ENCODE measurements around the gene GPM6B. TPM values are rescaled to one million over a fixed set of nuclear protein-coding genes. Genes with fewer than 3 reads are reported as not detected.

Gene GPM6B
- total RNA-seq, 4 donors from 2014 or later: 2.4 to 7.4 (median 5.3) TPM

GRCh38 chrX:13855689-13856450 is 39.0 kb upstream of the GPM6B start:
- no peaks in the 10 kb centered on the region for H3K36me3 ChIP-seq
- H3K27me3 ChIP-seq: no peaks in the 10 kb centered on the region
- WGBS, 2 donors: 75% methylated on average over 1 of the region's 1 CpG; no CpG with 5 or more reads in 1 of the 2 donors
- intact Hi-C loops (cut with DNase I): no loop called here
- no peaks in the 10 kb centered on the region for H3K9me3 ChIP-seq
- H3K4me3 ChIP-seq: no peak overlapping the region
- H3K27ac ChIP-seq: no peak overlapping the region
- H3K4me1 ChIP-seq: peaks cover 0 to 3% (median 0%) of the 10 kb centered on the region in 3 donors
- DNase-seq: no peak
- TF ChIP-seq, protein P1, sequence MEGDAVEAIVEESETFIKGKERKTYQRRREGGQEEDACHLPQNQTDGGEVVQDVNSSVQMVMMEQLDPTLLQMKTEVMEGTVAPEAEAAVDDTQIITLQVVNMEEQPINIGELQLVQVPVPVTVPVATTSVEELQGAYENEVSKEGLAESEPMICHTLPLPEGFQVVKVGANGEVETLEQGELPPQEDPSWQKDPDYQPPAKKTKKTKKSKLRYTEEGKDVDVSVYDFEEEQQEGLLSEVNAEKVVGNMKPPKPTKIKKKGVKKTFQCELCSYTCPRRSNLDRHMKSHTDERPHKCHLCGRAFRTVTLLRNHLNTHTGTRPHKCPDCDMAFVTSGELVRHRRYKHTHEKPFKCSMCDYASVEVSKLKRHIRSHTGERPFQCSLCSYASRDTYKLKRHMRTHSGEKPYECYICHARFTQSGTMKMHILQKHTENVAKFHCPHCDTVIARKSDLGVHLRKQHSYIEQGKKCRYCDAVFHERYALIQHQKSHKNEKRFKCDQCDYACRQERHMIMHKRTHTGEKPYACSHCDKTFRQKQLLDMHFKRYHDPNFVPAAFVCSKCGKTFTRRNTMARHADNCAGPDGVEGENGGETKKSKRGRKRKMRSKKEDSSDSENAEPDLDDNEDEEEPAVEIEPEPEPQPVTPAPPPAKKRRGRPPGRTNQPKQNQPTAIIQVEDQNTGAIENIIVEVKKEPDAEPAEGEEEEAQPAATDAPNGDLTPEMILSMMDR (IDR thresholded peaks at IDR 0.05): no peak
- no peak for TF ChIP-seq POLR2A (IDR thresholded peaks at IDR 0.05)

- WGBS, 2 donors: 83% methylated on average over 2 of the region's 2 CpGs
- Histone ChIP-seq H3K9me3 (no peaks in the 10 kb centered on the region), H3K36me3 (no peaks in the 10 kb centered on the region), H3K27ac (no peak overlapping the region), H3K4me3 (no peak overlapping the region), H3K27me3 (no peaks in the 10 kb centered on the region), H3K4me1 (peaks cover 0 to 3% (median 0%) of the 10 kb centered on the region in 3 donors)
- no peak for DNase-seq
- intact Hi-C loops (cut with DNase I): no loop called here
- TF ChIP-seq POLR2A (IDR thresholded peaks at IDR 0.05): no peak
These were observed 37.1 kb upstream of the GPM6B start for GRCh38 chrX:13854003-13854402.

DNA sequence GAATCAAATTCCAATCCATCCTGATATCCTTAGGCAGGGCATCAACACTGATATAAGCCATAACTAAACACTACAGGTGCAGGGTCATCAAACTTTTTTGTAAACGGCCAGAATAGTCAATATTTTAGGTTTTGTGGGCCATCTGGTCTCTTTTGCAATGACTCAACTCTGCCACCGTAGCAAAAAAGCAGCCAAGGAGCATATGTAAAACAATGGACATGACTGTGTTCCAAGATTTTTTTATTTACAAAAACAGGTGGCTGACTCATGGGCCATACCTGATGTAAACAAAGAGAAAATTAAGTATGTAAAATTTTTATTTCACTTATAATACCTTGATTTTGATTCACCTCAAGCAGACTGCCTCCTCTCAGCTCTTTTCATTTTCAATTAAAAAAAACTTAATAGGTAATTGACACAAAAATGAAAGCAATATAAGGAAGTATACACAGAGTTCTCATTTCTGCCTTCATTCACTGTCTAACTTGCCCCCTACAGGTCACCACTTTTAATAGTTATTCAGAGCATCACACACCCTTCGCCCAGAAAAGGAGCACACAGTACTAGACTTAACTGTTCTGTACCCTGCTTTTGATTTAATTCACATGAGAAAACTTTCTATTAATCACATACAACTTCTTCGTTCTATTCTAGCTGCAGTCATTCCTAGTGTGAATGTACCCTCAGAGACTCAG is 35.3 kb upstream of the GPM6B start:
- DNase-seq: no peak
- H3K4me3 ChIP-seq: no peak overlapping the region
- H3K4me1 ChIP-seq: peaks cover 0 to 3% (median 0%) of the 10 kb centered on the region in 3 donors
- no peaks in the 10 kb centered on the region for H3K36me3 ChIP-seq
- TF ChIP-seq POLR2A (IDR thresholded peaks at IDR 0.05): no peak
- TF ChIP-seq, protein P1 (IDR thresholded peaks at IDR 0.05): no peak
- intact Hi-C loops (cut with DNase I): no loop called here
- H3K27me3 ChIP-seq: no peaks in the 10 kb centered on the region
- H3K9me3 ChIP-seq: no peaks in the 10 kb centered on the region
- no peak overlapping the region for H3K27ac ChIP-seq
- WGBS, 2 donors: 49 to 53% methylated on average over 4 of the region's 4 CpGs

DNA sequence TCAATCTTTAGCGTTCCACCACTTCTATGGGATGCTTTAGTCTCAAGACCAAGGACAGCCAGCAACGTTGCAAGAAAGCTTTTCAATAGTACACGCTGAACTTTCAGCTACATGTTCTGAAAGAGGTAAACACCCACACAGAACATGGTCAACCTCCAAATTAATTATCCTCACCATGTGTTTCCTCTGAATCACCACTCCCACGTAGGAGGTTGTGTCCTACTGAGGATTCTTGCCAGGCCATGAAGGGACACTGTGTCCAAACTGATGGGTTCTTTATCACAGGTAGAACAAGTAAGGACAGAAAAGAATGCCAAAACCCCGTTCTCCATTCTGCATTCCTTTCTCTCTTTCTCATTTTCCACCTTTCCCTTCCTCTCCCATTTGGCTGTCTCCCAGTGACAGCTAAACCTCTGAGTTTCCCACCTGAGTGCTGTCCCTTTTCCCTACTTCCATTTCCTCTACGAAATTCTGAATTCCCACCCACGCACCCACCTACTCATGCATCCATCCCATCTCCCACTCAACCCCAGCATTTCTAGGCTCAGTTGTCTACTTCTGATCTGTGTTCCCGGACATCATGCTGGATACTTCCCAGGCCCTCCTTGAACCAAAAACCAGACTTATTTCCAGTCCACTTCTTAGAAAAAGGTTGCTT is 29.0 kb upstream of the GPM6B start:
- intact Hi-C loops (cut with DNase I): no loop called here
- no peaks in the 10 kb centered on the region for H3K9me3 ChIP-seq
- no peaks in the 10 kb centered on the region for H3K4me1 ChIP-seq
- no peak overlapping the region for H3K27ac ChIP-seq
- TF ChIP-seq, protein P1 (IDR thresholded peaks at IDR 0.05): no peak
- no peak for TF ChIP-seq POLR2A (IDR thresholded peaks at IDR 0.05)
- H3K27me3 ChIP-seq: no peaks in the 10 kb centered on the region
- WGBS, 2 donors: 50 to 65% methylated on average over 8 of the region's 8 CpGs
- no peak overlapping the region for H3K4me3 ChIP-seq
- H3K36me3 ChIP-seq: no peaks in the 10 kb centered on the region
- DNase-seq: no peak

GRCh38 chrX:13843150-13843721 is 26.3 kb upstream of the GPM6B start:
- WGBS, 2 donors: 60 to 80% methylated on average over 1 of the region's 1 CpG
- Histone ChIP-seq H3K4me1 (no peaks in the 10 kb centered on the region), H3K4me3 (no peak overlapping the region), H3K27me3 (no peaks in the 10 kb centered on the region), H3K27ac (no peak overlapping the region), H3K9me3 (no peaks in the 10 kb centered on the region), H3K36me3 (no peaks in the 10 kb centered on the region)
- no peak for TF ChIP-seq POLR2A (IDR thresholded peaks at IDR 0.05)
- intact Hi-C loops (cut with DNase I): no loop called here
- no peak for DNase-seq

Data from esophagus squamous epithelium (tissue), 5 donors.